GM12878 (cell line): Measurements from ENCODE around the gene TRIM47. TPM values are rescaled to one million over a fixed set of nuclear protein-coding genes. Genes with fewer than 3 reads are reported as not detected.

ENCODE experiments used
- ATAC-seq: fragments of 200-7000 bp; cut with Tn5 transposase; 3 replicates; pipeline ENCODE4 v1.9.1; 2020; ENCODE audit warnings: mild to moderate bottlenecking, moderate library complexity
- BruUV-seq: library from RNA; stranded (reverse); fragments of 400-500 nt; replicated peaks from 2 replicates; lab custom pipeline; 2021; lab: Mats Ljungman, UMichigan
- CTCF ChIA-PET: fragments of 300-600 bp; sonication (Branson Sonifier 250); formaldehyde crosslinking; extraction: SDS; loops from one replicate; lab custom pipeline; 2021; ENCODE audit warnings: inconsistent platforms; lab: Yijun Ruan, JAX
- POLR2A ChIA-PET: fragments of 350-600 bp; formaldehyde crosslinking; extraction: SDS; loops from one replicate; lab custom pipeline; 2021; ENCODE audit warnings: inconsistent platforms; lab: Charles Lee
- RAD21 ChIA-PET: fragments of 300-600 bp; sonication (Branson Sonifier 250); formaldehyde crosslinking; loops from one replicate; lab custom pipeline; 2023; ENCODE audit warnings: antibody characterized with exemption; ENCODE audit not compliant: unreplicated experiment; lab: Charles Lee
- SMC1A ChIA-PET: fragments of 300-600 bp; sonication (Branson Sonifier 250); formaldehyde crosslinking; loops from one replicate; lab custom pipeline; 2023; ENCODE audit not compliant: unreplicated experiment, uncharacterized antibody; lab: Charles Lee
- DNase-seq: peaks from one replicate; pipeline ENCODE4 v3.0.0-alpha.2; 2011; ENCODE audit warnings: low read depth, low spot score
- FAIRE-seq: peaks from 3 replicates; lab custom pipeline; 2011; peaks lifted over from hg19 to GRCh38; lab: Jason Lieb, UNC
- H2AFZ ChIP-seq: 2 replicates; pipeline ENCODE4 v1.6.0; 2011; ENCODE audit warnings: low read depth, low read length, control low read depth; ENCODE audit not compliant: control insufficient read depth
- H3K27ac ChIP-seq: 2 replicates; pipeline ENCODE4 v1.5.1; 2011; ENCODE audit warnings: control low read depth; ENCODE audit not compliant: control insufficient read depth, insufficient read depth
- H3K27me3 ChIP-seq, 2 experiments: replicated peaks in 1 of 2; 2 replicates each; pipeline versions ENCODE4 v1.6.0 to v1.6.1; 2011; ENCODE audit warnings: low read length in 1 of 2; ENCODE audit not compliant: control insufficient read depth in 2 of 2, insufficient read depth in 2 of 2
- H3K36me3 ChIP-seq, 2 experiments: 2 replicates each; pipeline ENCODE4 v1.5.1; 2011; ENCODE audit warnings: low read length in 1 of 2; ENCODE audit not compliant: control insufficient read depth in 2 of 2, insufficient read depth in 2 of 2
- H3K4me1 ChIP-seq: 2 replicates; pipeline ENCODE4 v1.6.1; 2011; ENCODE audit warnings: mild to moderate bottlenecking, low read length, moderate library complexity, mixed read lengths; ENCODE audit not compliant: control insufficient read depth, insufficient read depth
- H3K4me2 ChIP-seq: 2 replicates; pipeline ENCODE4 v1.6.0; 2011; ENCODE audit warnings: control low read depth; ENCODE audit not compliant: control insufficient read depth, insufficient read depth
- H3K4me3 ChIP-seq: fragments of 200-600 bp; sonication (generic); 2 replicates; pipeline ENCODE4 v1.5.1; 2016
- H3K79me2 ChIP-seq: 2 replicates; pipeline ENCODE4 v1.6.0; 2011; ENCODE audit warnings: low read length; ENCODE audit not compliant: control insufficient read depth, insufficient read depth
- H3K9ac ChIP-seq: 2 replicates; pipeline ENCODE4 v1.8.0; 2011; ENCODE audit warnings: low read length, control low read depth, mixed read lengths; ENCODE audit not compliant: control insufficient read depth, insufficient read depth
- H3K9me3 ChIP-seq: replicated peaks from 3 replicates; pipeline ENCODE4 v1.5.1; 2011; ENCODE audit warnings: mild to moderate bottlenecking, low read length; ENCODE audit not compliant: control insufficient read depth, insufficient read depth
- H4K20me1 ChIP-seq: 2 replicates; pipeline ENCODE4 v1.6.0; 2011; ENCODE audit not compliant: control insufficient read depth, insufficient read depth
- ATF7 ChIP-seq: fragments of 450-650 bp; IDR thresholded peaks from 2 replicates; pipeline ENCODE4 v1.6.1; 2016; ENCODE audit warnings: low read depth, mild to moderate bottlenecking
- BHLHE40 ChIP-seq, 2 experiments: fragments of 450-650 bp in 1 of 2; IDR thresholded peaks; 2 replicates each; pipeline ENCODE4 v1.6.1; 2011 to 2017; ENCODE audit warnings: low read depth in 2 of 2, borderline replicate concordance in 1 of 2, improper control_type of control experiment in 1 of 2, low read length in 1 of 2, mild to moderate bottlenecking in 1 of 2
- CBFB ChIP-seq: IDR thresholded peaks from 2 replicates; pipeline ENCODE4 v1.6.1; 2016; ENCODE audit warnings: antibody characterized with exemption, low read depth
- ELK1 ChIP-seq: IDR thresholded peaks from 2 replicates; pipeline ENCODE4 v1.6.1; 2012; ENCODE audit warnings: low read depth, low read length, improper control_type of control experiment
- GATAD2B ChIP-seq: fragments of 450-650 bp; conservative IDR thresholded peaks from 2 replicates; pipeline ENCODE4 v1.6.1; 2017; ENCODE audit warnings: low read depth, mild to moderate bottlenecking, moderate library complexity
- MLLT1 ChIP-seq: fragments of 450-650 bp; IDR thresholded peaks from 2 replicates; pipeline ENCODE4 v1.6.1; 2016; ENCODE audit warnings: mild to moderate bottlenecking
- NBN ChIP-seq: fragments of 450-650 bp; IDR thresholded peaks from 2 replicates; pipeline ENCODE4 v1.6.1; 2016
- NFXL1 ChIP-seq: fragments of 450-650 bp; IDR thresholded peaks from 2 replicates; pipeline ENCODE4 v1.6.1; 2017; ENCODE audit warnings: antibody characterized with exemption, mild to moderate bottlenecking, borderline replicate concordance
- NFYA ChIP-seq: IDR thresholded peaks from 2 replicates; pipeline ENCODE4 v1.6.1; 2011; ENCODE audit warnings: low read depth, mild to moderate bottlenecking, low read length, improper control_type of control experiment, borderline replicate concordance
- NR2F1 ChIP-seq: fragments of 450-650 bp; conservative IDR thresholded peaks from 2 replicates; pipeline ENCODE4 v1.6.1; 2017; ENCODE audit warnings: mild to moderate bottlenecking
- POLR2AphosphoS2 ChIP-seq: IDR thresholded peaks from 2 replicates; pipeline ENCODE4 v1.6.1; 2011; ENCODE audit warnings: low read depth, mild to moderate bottlenecking, low read length, improper control_type of control experiment, moderate library complexity
- RELA ChIP-seq: fragments of 450-650 bp; IDR thresholded peaks from 2 replicates; pipeline ENCODE4 v1.8.0; 2014; ENCODE audit warnings: borderline replicate concordance; ENCODE audit not compliant: partially characterized antibody
- RFX5 ChIP-seq: IDR thresholded peaks from 2 replicates; pipeline ENCODE4 v1.6.1; 2011; ENCODE audit warnings: low read depth, low read length, improper control_type of control experiment
- RUNX3 ChIP-seq: IDR thresholded peaks from 2 replicates; pipeline ENCODE4 v1.6.1; 2012; ENCODE audit warnings: low read length, inconsistent platforms
- SMAD5 ChIP-seq: IDR thresholded peaks from 2 replicates; pipeline ENCODE4 v1.6.1; 2016; ENCODE audit warnings: antibody characterized with exemption, low read depth
- SPI1 ChIP-seq: IDR thresholded peaks from 2 replicates; pipeline ENCODE4 v1.6.1; 2011; ENCODE audit warnings: low read depth, mild to moderate bottlenecking, low read length, moderate library complexity, borderline replicate concordance; ENCODE audit not compliant: insufficient read depth
- TAF1 ChIP-seq: IDR thresholded peaks from 2 replicates; pipeline ENCODE4 v1.6.1; 2011; ENCODE audit warnings: mild to moderate bottlenecking, low read depth, low read length, borderline replicate concordance
- YY1 ChIP-seq: IDR thresholded peaks from 2 replicates; pipeline ENCODE4 v1.6.1; 2011; ENCODE audit warnings: low read depth, mild to moderate bottlenecking, low read length
- WGBS: methylation state at CpG from one replicate; pipeline ENCODE4 v1.1.6; 2016; ENCODE audit warnings: low lambda C conversion rate; ENCODE audit not compliant: insufficient replicate concordance, insufficient coverage; ENCODE audit errors: missing lambda C conversion rate; 5-methylcytosine and 5-hydroxymethylcytosine counted together
- in situ Hi-C: fragments of 300-500 bp; cut with MboI; formaldehyde crosslinking; loops from 9 replicates; pipeline ENCODE4 v1.14.3; 2018; ENCODE audit warnings: mixed read lengths
- intact Hi-C: fragments of 100-400 bp; cut with micrococcal nuclease; formaldehyde crosslinking; loops from one replicate; pipeline ENCODE4 v1.14.2; 2022; ENCODE audit not compliant: unreplicated experiment
- polyA plus RNA-seq, 11 experiments: library from polyadenylated mRNA; depleted of rRNA in 4 of 11; unstranded in 6 of 11; stranded (reverse) in 5 of 11; fragments of >200 nt; fragmentation: Nextera tagmentation in 4 of 11; fragmentation: Illumina TruSeq in 1 of 11; extraction: Ambion mirVana in 4 of 11; extraction: Trizol in 1 of 11; gene quantifications; 1 replicate in 1 of 11; 2 replicates in 10 of 11; pipeline versions ENCODE4 v1.2.1 to v1.2.3, GENCODE V29; 2011 to 2016; ENCODE audit warnings: inconsistent platforms in 2 of 11, missing spikeins in 2 of 11, low read depth in 1 of 11
- total RNA-seq, 4 experiments: library from RNA; depleted of rRNA in 3 of 4; stranded (reverse); fragments of >200 nt in 3 of 4; fragmentation: Illumina TruSeq in 1 of 4; extraction: Trizol in 1 of 4; gene quantifications; 2 replicates each; pipeline versions ENCODE4 v1.2.1 to v1.2.3, GENCODE V29; 2013 to 2021

TRIM47 gene
- total and polyA plus RNA-seq, 10 of the 15 experiments (the other 5 are each of a cell fraction or from before 2014, with no cell fraction given): 0.35 to 9.7 (median 5.3) TPM

GRCh38 chr17:75843577-75844529 is 34.5 kb downstream of the TRIM47 start, which contains the start of gene UNC13D:
UNC13D (minus strand) TSS chr17:75844404; CDS start chr17:75844337, 67 bp downstream.
- intact Hi-C loops (no loop called here), in situ Hi-C loops (no loop called here)
- 3% methylated on average over 31 of the region's 35 CpGs for WGBS
- BruUV-seq: TSS peak; percentile 81
- ChIA-PET RAD21 (interaction anchor here (0.9 to 3.6 kb wide), 11 partner anchors 11 to 90 kb away, joined by 3 to 21 read pairs (median 5); partner anchors contain the start of genes GALK1, TRIM65 and WBP2), SMC1A (interaction anchor here (0.7 to 3.2 kb wide), 8 partner anchors 11 to 90 kb away, joined by 3 to 14 read pairs (median 5); partner anchors contain the start of genes UNK and WBP2), CTCF (interaction anchor here (0.7 to 8.7 kb wide), 12 partner anchors 14 to 123 kb away, joined by 3 to 117 read pairs (median 5); partner anchors contain the start of genes GALK1, TRIM65 and WBP2), POLR2A (interaction anchor here (0.5 to 4.5 kb wide), 14 partner anchors 8 to 180 kb away, joined by 3 to 42 read pairs (median 8); partner anchors contain the start of genes GALK1, UNK and WBP2)
- peak within 1 kb of the TSS; percentile 93 for H3K27ac ChIP-seq
- peak within 1 kb of the TSS; percentile 93 for H3K4me2 ChIP-seq
- peak within 1 kb of the TSS; percentile 77 for H3K4me3 ChIP-seq
- no peaks in the 10 kb centered on the region for H4K20me1 ChIP-seq
- no peaks in the 10 kb centered on the region for H3K27me3 ChIP-seq
- H3K9ac ChIP-seq: peak within 1 kb of the TSS; percentile 98
- peaks cover 0 to 7% of the 10 kb centered on the region in 2 experiments; a peak in 3 of 4 replicates for H3K36me3 ChIP-seq
- peaks cover 14% of the 10 kb centered on the region for H3K4me1 ChIP-seq
- DNase-seq: no peak
- H2AFZ ChIP-seq: peak within 1 kb of the TSS; percentile 84
- peak; percentile 52 for FAIRE-seq
- H3K79me2 ChIP-seq: peaks cover 18% of the 10 kb centered on the region
- ATAC-seq: peak; percentile 62
- H3K9me3 ChIP-seq: no peaks in the 10 kb centered on the region
- TF ChIP-seq ATF7 (peak; percentile 44), NBN (0 out of 2 replicates have a peak, but pooled peaks have one; percentile 59), GATAD2B (peak; percentile 80; the same call in 1 of the 2 replicates), YY1 (0 out of 2 replicates have a peak, but pooled peaks have one; percentile 9), CBFB (peak; percentile 20; the same call in 1 of the 2 replicates), RELA (no peak), NFXL1 (0 out of 2 replicates have a peak, but pooled peaks have one; percentile 37), NFYA (no peak), POLR2AphosphoS2 (peak; percentile 42; the same call in 1 of the 2 replicates), TAF1 (peak; percentile 51; the same call in 1 of the 2 replicates), NR2F1 (peak; percentile 60), BHLHE40 (IDR thresholded peaks at IDR 0.05; ENCODE audit: borderline replicate concordance in 1 of 2, low read depth in 2 of 2, low read length in 1 of 2) (peak in 1 of 2 experiments; percentile 6; a peak in 1 of 4 replicates), MLLT1 (peak; percentile 54; the same call in 1 of the 2 replicates), ELK1 (0 out of 2 replicates have a peak, but pooled peaks have one; percentile 39), SMAD5 (0 out of 2 replicates have a peak, but pooled peaks have one; percentile 37), SPI1 (peak; percentile 60), RFX5 (no peak), RUNX3 (peak; percentile 29)
